IMR-90 (cell line): Measurements from ENCODE around the gene KLHDC7B. TPM values are rescaled to one million over a fixed set of nuclear protein-coding genes. Genes with fewer than 3 reads are reported as not detected.

Experiments used
- ATAC-seq: fragments of 200-7000 bp; cut with Tn5 transposase; 2 replicates; pipeline ENCODE4 v1.9.1; 2020; ENCODE audit warnings: low read depth, mild to moderate bottlenecking, moderate library complexity
- BruUV-seq: library from RNA; stranded (reverse); fragments of 400-500 nt; replicated peaks from 2 replicates; lab custom pipeline; 2021; lab: Mats Ljungman, UMichigan
- CTCF ChIA-PET: fragments of 300-600 bp; formaldehyde crosslinking; extraction: SDS; loops from one replicate; lab custom pipeline; 2021; ENCODE audit warnings: antibody characterized with exemption; lab: Yijun Ruan, JAX
- POLR2A ChIA-PET: fragments of 300-600 bp; sonication (Branson Sonifier 250); formaldehyde crosslinking; loops from one replicate; lab custom pipeline; 2022; ENCODE audit warnings: antibody characterized with exemption; ENCODE audit not compliant: unreplicated experiment; lab: Charles Lee
- DNase-seq: peaks from one replicate; pipeline ENCODE4 v3.0.0; 2013
- H2AFZ ChIP-seq: replicated peaks from 2 replicates; pipeline ENCODE3; 2013; ENCODE audit warnings: low read length, mild to moderate bottlenecking; ENCODE audit not compliant: poor library complexity
- H2AK5ac ChIP-seq: 2 replicates; pipeline ENCODE4 v1.6.1; 2013; ENCODE audit warnings: low read depth, low read length, inconsistent platforms
- H2AK9ac ChIP-seq: replicated peaks from 2 replicates; pipeline ENCODE3; 2013; ENCODE audit warnings: mild to moderate bottlenecking, low read depth, low read length, moderate library complexity; ENCODE audit not compliant: poor library complexity
- H2BK120ac ChIP-seq: 2 replicates; pipeline ENCODE4 v1.6.1; 2013; ENCODE audit warnings: low read depth, low read length, inconsistent platforms
- H2BK15ac ChIP-seq: 3 replicates; pipeline ENCODE4 v1.6.1; 2013; ENCODE audit warnings: low read depth, low read length, inconsistent platforms
- H2BK20ac ChIP-seq: 2 replicates; pipeline ENCODE4 v1.6.1; 2013; ENCODE audit warnings: low read depth, mild to moderate bottlenecking, inconsistent platforms, low read length, moderate library complexity
- H2BK5ac ChIP-seq: 2 replicates; pipeline ENCODE4 v1.6.1; 2013; ENCODE audit warnings: mild to moderate bottlenecking, low read depth, low read length, inconsistent platforms; ENCODE audit not compliant: poor library complexity, severe bottlenecking
- H3K14ac ChIP-seq: replicated peaks from 2 replicates; pipeline ENCODE4 v1.6.1; 2013; ENCODE audit warnings: low read depth, low read length, inconsistent platforms
- H3K18ac ChIP-seq: 2 replicates; pipeline ENCODE4 v1.6.1; 2013; ENCODE audit warnings: low read depth, low read length, control low read depth
- H3K23ac ChIP-seq: 2 replicates; pipeline ENCODE4 v1.6.1; 2013; ENCODE audit warnings: low read depth, low read length, inconsistent platforms
- H3K27ac ChIP-seq: 2 replicates; pipeline ENCODE4 v1.5.1; 2013; ENCODE audit warnings: mild to moderate bottlenecking, control low read depth, low read length; ENCODE audit not compliant: insufficient read depth
- H3K27me3 ChIP-seq: 2 replicates; pipeline ENCODE4 v1.6.1; 2013; ENCODE audit warnings: low read length; ENCODE audit not compliant: control insufficient read depth, insufficient read depth
- H3K36me3 ChIP-seq: 2 replicates; pipeline ENCODE4 v1.6.1; 2013; ENCODE audit warnings: low read length, mixed read lengths; ENCODE audit not compliant: control insufficient read depth, insufficient read depth
- H3K4ac ChIP-seq: 2 replicates; pipeline ENCODE4 v1.6.1; 2013; ENCODE audit warnings: low read depth, low read length, inconsistent platforms
- H3K4me1 ChIP-seq: 2 replicates; pipeline ENCODE4 v1.6.1; 2013; ENCODE audit warnings: low read length, mixed read lengths; ENCODE audit not compliant: control insufficient read depth, insufficient read depth
- H3K4me2 ChIP-seq: 2 replicates; pipeline ENCODE4 v1.6.1; 2013; ENCODE audit warnings: low read depth, mild to moderate bottlenecking, control low read depth, low read length, moderate library complexity
- H3K4me3 ChIP-seq: 2 replicates; pipeline ENCODE4 v1.5.1; 2013; ENCODE audit warnings: low read depth, mild to moderate bottlenecking, control low read depth, low read length, moderate library complexity; ENCODE audit not compliant: insufficient read depth
- H3K56ac ChIP-seq: 2 replicates; pipeline ENCODE4 v1.6.1; 2013; ENCODE audit warnings: low read length, inconsistent platforms; ENCODE audit not compliant: insufficient read depth; ENCODE audit errors: extremely low read depth
- H3K79me1 ChIP-seq, 2 experiments: 2 replicates each; pipeline ENCODE4 v1.6.1; 2013; ENCODE audit warnings: low read length in 2 of 2, inconsistent platforms in 1 of 2, low read depth in 1 of 2
- H3K9ac ChIP-seq: 2 replicates; pipeline ENCODE4 v1.6.1; 2013; ENCODE audit warnings: low read depth, low read length, control low read depth
- H3K9me1 ChIP-seq: 2 replicates; pipeline ENCODE4 v1.6.1; 2013; ENCODE audit warnings: low read length, inconsistent platforms; ENCODE audit not compliant: insufficient read depth
- H3K9me3 ChIP-seq: 2 replicates; pipeline ENCODE4 v1.6.1; 2013; ENCODE audit warnings: low read length; ENCODE audit not compliant: control insufficient read depth, insufficient read depth
- H4K20me1 ChIP-seq: 2 replicates; pipeline ENCODE4 v1.6.1; 2013; ENCODE audit warnings: low read length, inconsistent platforms; ENCODE audit not compliant: insufficient read depth
- H4K5ac ChIP-seq: 2 replicates; pipeline ENCODE4 v1.6.1; 2013; ENCODE audit warnings: mild to moderate bottlenecking, low read depth, low read length, control low read depth
- H4K8ac ChIP-seq, 2 experiments: 2 replicates each; pipeline ENCODE4 v1.6.1; 2013; ENCODE audit warnings: low read depth in 2 of 2, low read length in 2 of 2, control low read depth in 1 of 2, inconsistent platforms in 1 of 2
- H4K91ac ChIP-seq: 2 replicates; pipeline ENCODE4 v1.6.1; 2013; ENCODE audit warnings: low read depth, low read length, inconsistent platforms; ENCODE audit not compliant: insufficient read depth
- BHLHE40 ChIP-seq: fragments of 150-350 bp; IDR thresholded peaks from 2 replicates; pipeline ENCODE4 v1.6.1; 2016; ENCODE audit warnings: mild to moderate bottlenecking, low read depth, low read length
- CEBPB ChIP-seq: IDR thresholded peaks from 2 replicates; pipeline ENCODE4 v1.6.1; 2012; ENCODE audit warnings: low read depth, low read length, improper control_type of control experiment
- CTCF ChIP-seq: conservative IDR thresholded peaks from 2 replicates; pipeline ENCODE4 v1.5.1; 2012; ENCODE audit warnings: mild to moderate bottlenecking, low read depth, low read length, improper control_type of control experiment
- MAFK ChIP-seq: IDR thresholded peaks from 2 replicates; pipeline ENCODE4 v1.6.1; 2012; ENCODE audit warnings: low read depth, low read length, improper control_type of control experiment
- MXI1 ChIP-seq: IDR thresholded peaks from 2 replicates; pipeline ENCODE4 v1.6.1; 2012; ENCODE audit warnings: low read depth, mild to moderate bottlenecking, low read length, moderate library complexity, borderline replicate concordance
- NFE2L2 ChIP-seq: fragments of 150-350 bp; IDR thresholded peaks from 2 replicates; pipeline ENCODE4 v1.6.1; 2016; ENCODE audit warnings: low read depth, mild to moderate bottlenecking, low read length
- RCOR1 ChIP-seq: IDR thresholded peaks from 2 replicates; pipeline ENCODE4 v1.6.1; 2012; ENCODE audit warnings: mild to moderate bottlenecking, low read length, improper control_type of control experiment; ENCODE audit not compliant: insufficient replicate concordance
- USF2 ChIP-seq: fragments of 150-350 bp; IDR thresholded peaks from 2 replicates; pipeline ENCODE4 v1.6.1; 2017; ENCODE audit warnings: mild to moderate bottlenecking, antibody characterized with exemption, low read length, low read depth
- WGBS, 2 experiments: methylation state at CpG; one replicate each; pipeline versions ENCODE4 v1.1.5 to v1.1.7; 2013; ENCODE audit warnings: missing lambda C conversion rate in 2 of 2; ENCODE audit not compliant: insufficient read length in 1 of 2; ENCODE audit errors: extremely low coverage in 2 of 2; 5-methylcytosine and 5-hydroxymethylcytosine counted together
- dilution Hi-C: fragments of 300-500 bp; cut with HindIII; formaldehyde crosslinking; loops from one replicate; pipeline ENCODE4 v1.14.3; 2018; ENCODE audit warnings: low sequenced_read_pairs; ENCODE audit not compliant: unreplicated experiment
- in situ Hi-C: fragments of 300-500 bp; cut with MboI; formaldehyde crosslinking; loops from 3 replicates; pipeline ENCODE4 v1.14.3; 2019; ENCODE audit warnings: low sequenced_read_pairs, inconsistent platforms, mixed read lengths
- intact Hi-C: fragments of 100-400 bp; cut with micrococcal nuclease; formaldehyde crosslinking; loops from 2 replicates; pipeline ENCODE4 v1.10.0; 2022
- polyA plus RNA-seq, 3 experiments: library from polyadenylated mRNA; depleted of rRNA; stranded (reverse); fragments of >200 nt; gene quantifications; 2 replicates each; pipeline ENCODE4 v1.2.3, GENCODE V29; 2012; ENCODE audit warnings: low replicate concordance in 1 of 3
- total RNA-seq: library from RNA; depleted of rRNA; stranded (reverse); fragments of >200 nt; gene quantifications from 2 replicates; pipeline ENCODE4 v1.2.3, GENCODE V29; 2012

Gene KLHDC7B
- total and polyA plus RNA-seq, 2 of the 4 experiments (the other 2 are of a cell fraction) = 0.05 TPM; not detected in 1

- Histone ChIP-seq H3K4me2 (no peak overlapping the region), H3K18ac (no peak overlapping the region), H3K9me1 (no peaks in the 10 kb centered on the region), H4K5ac (no peak overlapping the region), H3K56ac (no peak overlapping the region), H3K23ac (no peak overlapping the region), H2AK9ac (no peak overlapping the region), H3K4ac (no peak overlapping the region), H3K9ac (no peak overlapping the region), H3K14ac (no peak overlapping the region), H4K8ac (no peak overlapping the region), H3K9me3 (no peaks in the 10 kb centered on the region), H4K91ac (no peak overlapping the region), H3K27ac (no peak overlapping the region), H3K79me1 (peaks cover 0 to 26% of the 10 kb centered on the region in 2 experiments; a peak in 3 of 4 replicates), H3K4me3 (no peak overlapping the region), H4K20me1 (no peaks in the 10 kb centered on the region; the same call in 1 of the 2 replicates), H2BK20ac (no peak overlapping the region), H3K4me1 (peaks cover 2% of the 10 kb centered on the region; the same call in 1 of the 2 replicates), H2AK5ac (no peak overlapping the region), H2BK5ac (no peak overlapping the region), H3K36me3 (peaks cover 28% of the 10 kb centered on the region; the same call in 1 of the 2 replicates), H2BK120ac (no peak overlapping the region), H2BK15ac (no peak overlapping the region), H2AFZ (no peak overlapping the region), H3K27me3 (peaks cover under 1% of the 10 kb centered on the region; the same call in 1 of the 2 replicates)
- ChIA-PET POLR2A (no interaction called here), CTCF (no interaction called here)
- ATAC-seq (no peak), DNase-seq (no peak)
- intact Hi-C loops (no loop called here), dilution Hi-C loops (no loop called here), in situ Hi-C loops (no loop called here)
- no peak for TF ChIP-seq CTCF
- no peak for TF ChIP-seq RCOR1
- no peak for TF ChIP-seq NFE2L2
- TF ChIP-seq BHLHE40 = no peak
- no peak for TF ChIP-seq CEBPB
- no peak for TF ChIP-seq MAFK
- TF ChIP-seq USF2 = no peak
- no peak for TF ChIP-seq MXI1
- 72% methylated on average over 4 of the region's 6 CpGs; no CpG with 5 or more reads in 1 of the 2 experiments for WGBS, 2 experiments
- no TSS peak for BruUV-seq
Observed at GRCh38 chr22:50502096-50502495, 43.6 kb upstream of the KLHDC7B start.
